GM20000 (cell line): ENCODE data around the gene RAB7A.
A peak's percentile ranks its signal among the peaks of the same experiment; 100 is the strongest.

Experiments
- DNase-seq: peaks from one replicate; pipeline ENCODE4 v3.0.0; 2012; ENCODE audit warnings: low spot score
- CTCF ChIP-seq: IDR thresholded peaks from 2 replicates; pipeline ENCODE4 v1.5.1; 2012; ENCODE audit warnings: mild to moderate bottlenecking, control low read depth; ENCODE audit errors: extremely low read depth, missing control alignments

The RAB7A gene

DNA sequence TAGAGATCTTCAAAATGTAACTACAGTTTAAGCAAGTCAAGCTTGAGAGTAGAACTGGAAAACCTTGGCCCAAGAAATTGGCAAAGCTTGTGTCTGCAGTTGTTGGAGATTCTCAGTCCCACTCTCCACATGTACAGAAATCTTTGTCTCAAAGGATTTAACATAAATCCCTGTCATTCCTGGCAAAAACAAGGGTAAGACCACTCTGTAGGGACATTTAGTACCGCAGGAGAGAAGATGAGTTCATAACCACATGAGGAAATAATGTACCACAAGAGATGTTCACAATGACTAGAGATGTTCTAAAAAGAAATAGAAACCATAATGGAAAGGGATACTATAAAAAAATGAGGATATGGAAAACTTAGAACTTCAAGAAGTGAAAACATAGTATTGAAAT, 73.7 kb downstream of the RAB7A start:
- no peak for TF ChIP-seq CTCF
- no peak for DNase-seq

DNA sequence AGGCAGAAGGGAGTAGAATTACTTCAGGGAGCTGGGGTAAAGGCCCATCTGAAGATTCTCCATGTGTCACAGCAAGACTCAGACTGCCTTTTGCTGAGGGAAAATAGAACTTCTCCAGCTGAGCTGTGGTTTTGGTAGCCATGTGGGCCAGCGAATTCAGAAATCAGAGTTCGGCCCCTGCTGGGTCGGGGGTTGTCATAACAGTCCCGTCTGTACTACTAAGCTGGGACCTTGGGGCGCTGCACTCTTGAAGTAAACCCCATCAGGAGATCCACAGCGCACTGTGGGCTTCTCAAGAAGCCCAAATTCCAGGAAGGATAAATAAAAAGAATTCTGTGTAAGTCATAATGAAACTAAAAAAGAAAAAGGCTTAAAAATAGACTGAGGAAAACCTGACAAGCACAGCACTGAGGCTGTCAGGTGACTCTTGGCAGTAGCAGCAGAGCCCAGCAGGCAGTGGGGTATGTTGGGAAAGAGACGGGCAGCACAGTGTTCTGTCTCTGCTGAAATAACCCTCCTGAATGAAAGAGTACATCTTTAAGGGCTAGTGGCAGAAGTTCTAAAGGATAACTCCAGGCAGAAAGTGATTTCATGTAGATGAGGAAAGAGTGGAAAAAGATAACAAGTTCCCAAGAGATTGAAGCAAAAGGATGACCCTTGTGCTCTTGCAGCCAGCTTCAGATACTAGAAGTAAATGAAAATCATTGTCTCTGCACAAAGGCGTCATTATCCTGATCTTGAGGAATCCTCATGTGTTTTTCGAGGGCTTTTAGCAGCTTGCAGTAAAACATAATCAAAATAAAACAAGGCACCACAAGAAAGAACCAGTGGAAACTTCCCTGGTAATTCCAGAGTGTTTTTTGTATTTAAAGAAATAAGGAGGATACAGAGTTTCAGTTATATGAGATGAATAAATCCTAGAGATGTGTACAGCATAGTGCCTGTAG, 74.5 kb downstream of the RAB7A start:
- DNase-seq: no peak

GRCh38 chr3:128801779-128802380, 75.9 kb downstream of the RAB7A start:
- TF ChIP-seq CTCF: no peak
- DNase-seq: no peak

More for the DNA sequence above, 74.5 kb downstream of the RAB7A start:
- TF ChIP-seq CTCF: no peak

GRCh38 chr3:128803307-128803706, 77.3 kb downstream of the RAB7A start:
- no peak for DNase-seq
- no peak for TF ChIP-seq CTCF

DNA sequence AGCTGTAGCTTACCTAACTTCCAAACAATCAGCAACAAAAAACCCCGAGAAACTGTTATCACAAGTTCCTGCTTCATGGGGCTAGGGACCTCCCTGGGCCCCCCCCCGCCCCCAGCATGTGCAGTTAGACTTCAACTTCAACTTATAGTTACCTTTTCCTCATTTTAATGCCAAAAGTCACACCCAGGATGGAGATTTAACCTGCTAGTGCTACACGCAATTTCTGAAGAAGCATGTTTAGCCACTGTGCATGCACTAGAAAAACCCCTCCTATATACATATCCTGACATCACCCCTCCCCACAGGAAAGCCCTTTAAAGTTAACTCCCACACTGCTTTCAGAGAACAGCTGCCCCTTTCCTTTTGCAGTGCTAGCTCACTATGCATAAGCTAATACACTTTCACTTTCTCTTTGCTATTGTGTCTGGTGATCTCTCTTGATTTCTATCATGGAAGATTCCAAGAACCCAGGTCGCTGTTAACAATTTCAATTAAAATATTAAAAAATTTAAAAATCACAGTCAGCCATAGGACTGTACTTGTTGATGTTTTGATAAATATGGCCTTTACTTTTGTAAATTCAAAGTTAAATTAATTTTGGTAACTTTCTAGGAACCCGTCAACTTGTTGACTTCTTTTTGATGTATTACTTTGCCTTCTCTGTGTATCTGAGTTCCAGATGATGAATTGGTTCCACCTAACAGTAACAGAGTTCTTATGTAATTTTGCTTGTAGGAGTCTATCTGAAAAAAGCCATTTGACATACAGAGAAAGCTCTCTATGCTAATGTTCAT, 78.2 kb downstream of the RAB7A start:
- no peak for TF ChIP-seq CTCF
- peak; percentile 85 for DNase-seq

DNA sequence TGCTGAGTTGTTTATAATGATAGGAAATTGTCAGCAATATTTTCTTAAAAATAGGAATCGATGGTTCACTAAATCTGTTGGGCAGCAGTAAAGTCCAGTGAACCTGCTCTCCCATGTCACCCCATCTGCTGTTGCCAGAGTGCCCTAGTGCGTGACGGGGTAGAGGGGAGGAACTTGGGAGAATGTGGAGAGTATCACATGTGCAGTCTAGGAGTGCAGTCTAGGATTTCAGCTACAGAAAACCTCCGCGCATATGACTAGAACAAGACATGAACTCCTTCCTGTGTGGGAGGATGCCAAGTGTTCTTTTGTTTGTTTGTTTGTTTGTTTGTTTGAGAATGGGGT, 78.8 kb downstream of the RAB7A start:
- TF ChIP-seq CTCF: no peak
- DNase-seq: no peak

DNA sequence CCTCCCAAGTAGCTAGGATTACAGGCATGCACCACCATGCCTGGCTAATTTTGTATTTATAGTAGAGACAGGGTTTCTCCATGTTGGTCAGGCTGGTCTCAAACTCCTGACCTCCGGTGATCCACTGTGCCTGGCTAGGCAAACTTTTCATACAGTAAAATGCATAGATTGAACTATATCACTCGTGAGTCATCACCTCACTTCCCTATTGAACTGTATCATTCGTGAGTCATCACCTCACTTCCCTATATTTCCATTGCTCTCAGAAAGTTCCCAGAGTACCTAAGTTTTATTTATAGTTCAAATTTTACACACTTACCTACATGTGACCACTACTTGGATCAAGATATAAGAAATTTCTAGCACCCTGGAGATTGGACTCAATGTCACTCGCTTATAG, 79.8 kb downstream of the RAB7A start:
- DNase-seq: no peak
- TF ChIP-seq CTCF: no peak
